Upper lobe of right lung (tissue), 1 donor: ENCODE results near the gene STX1B. TPM values are rescaled to one million over a fixed set of nuclear protein-coding genes. Genes with fewer than 3 reads are reported as not detected.

Source experiments
- ATAC-seq: fragments of 200-7000 bp; cut with Tn5 transposase; one replicate; pipeline ENCODE4 v1.9.1; 2020; ENCODE audit warnings: mild to moderate bottlenecking, moderate library complexity
- DNase-seq: peaks from one replicate; pipeline ENCODE4 v3.0.0-alpha.2; 2020
- H3K27ac ChIP-seq: fragments of 200-600 bp; one replicate; pipeline ENCODE4 v1.8.0; 2022
- H3K27me3 ChIP-seq: fragments of 200-600 bp; one replicate; pipeline ENCODE4 v1.8.0; 2022; ENCODE audit warnings: mild to moderate bottlenecking
- H3K36me3 ChIP-seq: fragments of 200-600 bp; one replicate; pipeline ENCODE4 v1.8.0; 2022
- H3K4me1 ChIP-seq: fragments of 200-600 bp; one replicate; pipeline ENCODE4 v1.8.0; 2022
- H3K4me3 ChIP-seq: fragments of 200-600 bp; one replicate; pipeline ENCODE4 v1.8.0; 2022; ENCODE audit warnings: mild to moderate bottlenecking
- H3K9me3 ChIP-seq: fragments of 200-600 bp; one replicate; pipeline ENCODE4 v1.8.0; 2022
- intact Hi-C: fragments of 100-400 bp; cut with DNase I; formaldehyde crosslinking; loops from one replicate; pipeline ENCODE4 v1.11.0; 2022
- total RNA-seq: library from RNA; stranded (reverse); fragmentation: NEBNext Ultra II Directional; extraction: Animal tissue kit (Norgen Biotek cat#: 25700); gene quantifications from one replicate; pipeline ENCODE4 v1.2.1, GENCODE V29; 2021
- TF ChIP-seq, protein P1 (sequence below): fragments of 200-600 bp; IDR thresholded peaks from one replicate; pipeline ENCODE4 v1.8.0; 2022; ENCODE audit warnings: antibody characterized with exemption
- donor health status: DM: no; HTN: yes; CAD: no; lungs with severe emphysema.

STX1B gene
- total RNA-seq, 1 donor from 2014 or later: 0.58 TPM

DNA sequence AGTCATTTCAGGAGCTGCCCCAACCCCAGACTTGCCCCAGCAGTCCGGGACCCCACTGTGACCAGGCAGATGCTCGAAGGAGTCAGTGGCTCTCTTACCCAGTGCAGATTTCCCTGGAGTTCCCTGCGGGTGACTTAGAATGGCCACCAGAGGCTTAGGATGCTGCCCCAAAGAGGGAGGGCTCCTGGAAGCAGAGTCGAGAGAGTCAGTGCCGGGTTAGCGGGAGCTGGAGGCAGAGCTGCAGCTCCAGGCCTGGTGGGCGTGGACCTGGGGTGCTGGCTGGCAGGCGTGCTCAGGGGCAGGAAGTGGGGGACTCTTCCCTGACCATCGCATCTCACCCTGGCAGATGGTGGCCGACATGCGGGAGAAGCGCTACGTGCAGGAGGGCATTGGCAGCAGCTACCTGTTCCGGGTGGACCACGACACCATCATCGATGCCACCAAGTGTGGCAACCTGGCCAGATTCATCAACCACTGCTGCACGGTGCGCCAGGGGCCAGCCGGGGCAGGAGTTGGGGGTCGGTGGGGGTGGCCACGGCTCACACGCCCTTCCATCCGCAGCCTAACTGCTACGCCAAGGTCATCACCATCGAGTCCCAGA lies 27.0 kb downstream of the STX1B start:
- H3K27ac ChIP-seq: no peak overlapping the region
- H3K4me3 ChIP-seq: no peak overlapping the region
- intact Hi-C loops: no loop called here
- H3K9me3 ChIP-seq: no peaks in the 10 kb centered on the region
- ATAC-seq (no peak), DNase-seq (no peak)
- no peaks in the 10 kb centered on the region for H3K27me3 ChIP-seq
- TF ChIP-seq, protein P1, sequence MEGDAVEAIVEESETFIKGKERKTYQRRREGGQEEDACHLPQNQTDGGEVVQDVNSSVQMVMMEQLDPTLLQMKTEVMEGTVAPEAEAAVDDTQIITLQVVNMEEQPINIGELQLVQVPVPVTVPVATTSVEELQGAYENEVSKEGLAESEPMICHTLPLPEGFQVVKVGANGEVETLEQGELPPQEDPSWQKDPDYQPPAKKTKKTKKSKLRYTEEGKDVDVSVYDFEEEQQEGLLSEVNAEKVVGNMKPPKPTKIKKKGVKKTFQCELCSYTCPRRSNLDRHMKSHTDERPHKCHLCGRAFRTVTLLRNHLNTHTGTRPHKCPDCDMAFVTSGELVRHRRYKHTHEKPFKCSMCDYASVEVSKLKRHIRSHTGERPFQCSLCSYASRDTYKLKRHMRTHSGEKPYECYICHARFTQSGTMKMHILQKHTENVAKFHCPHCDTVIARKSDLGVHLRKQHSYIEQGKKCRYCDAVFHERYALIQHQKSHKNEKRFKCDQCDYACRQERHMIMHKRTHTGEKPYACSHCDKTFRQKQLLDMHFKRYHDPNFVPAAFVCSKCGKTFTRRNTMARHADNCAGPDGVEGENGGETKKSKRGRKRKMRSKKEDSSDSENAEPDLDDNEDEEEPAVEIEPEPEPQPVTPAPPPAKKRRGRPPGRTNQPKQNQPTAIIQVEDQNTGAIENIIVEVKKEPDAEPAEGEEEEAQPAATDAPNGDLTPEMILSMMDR: no peak
- H3K4me1 ChIP-seq: peaks cover 10% of the 10 kb centered on the region
- H3K36me3 ChIP-seq: peaks cover 36% of the 10 kb centered on the region

DNA sequence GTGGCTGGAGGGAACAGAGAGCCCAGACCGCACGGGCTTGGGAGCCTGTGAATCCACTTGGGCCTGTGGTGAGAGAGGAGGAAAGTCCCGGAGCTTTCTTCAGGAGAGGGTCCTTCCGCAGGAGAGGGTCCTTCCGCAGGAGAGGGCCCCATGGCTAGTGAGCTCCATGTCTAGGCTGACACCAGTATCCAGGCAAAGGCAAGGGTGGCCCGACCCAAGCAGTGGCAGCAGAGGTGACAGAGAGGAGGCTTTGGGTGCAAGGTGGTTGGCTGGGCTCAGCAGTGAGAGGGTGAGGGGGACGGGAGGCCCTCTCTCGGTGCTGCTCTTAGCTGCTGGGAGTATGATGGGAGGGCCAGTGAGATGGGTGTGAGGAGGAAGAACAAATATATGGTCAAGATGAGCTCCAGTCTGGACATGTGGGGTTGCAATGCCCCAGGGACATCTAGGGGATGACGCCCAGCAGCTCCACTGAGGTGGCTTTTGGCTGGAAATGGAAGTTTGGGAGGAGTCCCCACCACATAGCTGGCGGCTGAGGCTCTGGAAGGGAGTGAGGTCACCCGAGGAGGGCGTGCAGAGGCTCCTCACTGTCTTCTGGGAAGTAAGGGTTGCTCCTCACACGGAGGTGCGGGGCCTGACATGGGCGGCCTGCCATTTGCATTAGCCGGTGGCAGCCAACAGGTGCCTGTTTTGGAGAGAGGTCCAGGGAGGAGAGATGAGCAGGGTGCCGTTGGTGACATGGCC lies 27.7 kb downstream of the STX1B start:
- no peak for ATAC-seq
- DNase-seq: no peak
- Histone ChIP-seq H3K27ac (no peak overlapping the region), H3K36me3 (peaks cover 38% of the 10 kb centered on the region), H3K27me3 (no peaks in the 10 kb centered on the region), H3K9me3 (no peaks in the 10 kb centered on the region), H3K4me1 (peaks cover 10% of the 10 kb centered on the region), H3K4me3 (no peak overlapping the region)
- intact Hi-C loops: no loop called here
- TF ChIP-seq, protein P1: no peak

DNA sequence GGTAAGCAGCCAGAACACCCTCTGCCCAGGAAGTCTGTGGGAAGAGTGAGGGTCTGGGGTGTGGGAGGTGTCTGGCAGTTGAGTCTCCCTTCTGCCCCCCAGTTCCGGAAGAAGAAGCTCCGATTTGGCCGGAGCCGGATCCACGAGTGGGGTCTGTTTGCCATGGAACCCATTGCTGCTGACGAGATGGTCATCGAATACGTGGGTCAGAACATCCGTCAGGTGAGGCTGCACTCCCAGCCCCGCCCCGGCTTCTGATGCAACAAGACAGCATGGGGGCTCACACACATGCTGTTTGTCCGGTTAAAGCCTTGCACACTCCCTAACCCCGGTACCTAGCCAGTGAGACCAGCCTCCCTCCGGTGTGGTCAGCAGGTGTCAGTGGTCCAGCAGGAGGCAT lies 29.5 kb downstream of the STX1B start:
- intact Hi-C loops: no loop called here
- TF ChIP-seq, protein P1: no peak
- Histone ChIP-seq H3K27me3 (no peaks in the 10 kb centered on the region), H3K4me3 (no peak overlapping the region), H3K27ac (no peak overlapping the region), H3K9me3 (no peaks in the 10 kb centered on the region), H3K4me1 (peaks cover 9% of the 10 kb centered on the region), H3K36me3 (peaks cover 56% of the 10 kb centered on the region)
- no peak for ATAC-seq
- DNase-seq: no peak

DNA sequence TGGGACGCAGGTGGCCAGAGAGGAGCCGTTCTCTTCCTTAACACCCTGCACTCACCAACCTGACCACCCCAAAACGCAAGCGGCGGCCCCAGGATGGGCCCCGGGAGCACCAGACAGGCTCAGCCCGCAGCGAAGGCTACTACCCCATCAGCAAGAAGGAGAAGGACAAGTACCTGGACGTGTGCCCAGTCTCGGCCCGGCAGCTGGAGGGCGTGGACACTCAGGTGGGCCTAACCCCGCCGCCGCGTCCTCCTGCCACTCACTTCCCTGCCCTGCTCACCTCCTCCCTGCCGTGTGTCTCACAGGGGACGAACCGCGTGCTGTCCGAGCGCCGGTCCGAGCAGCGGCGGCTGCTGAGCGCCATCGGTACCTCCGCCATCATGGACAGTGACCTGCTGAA lies 30.0 kb downstream of the STX1B start:
- H3K36me3 ChIP-seq: peaks cover 61% of the 10 kb centered on the region
- no peak overlapping the region for H3K27ac ChIP-seq
- no peak overlapping the region for H3K4me3 ChIP-seq
- intact Hi-C loops: no loop called here
- TF ChIP-seq, protein P1: no peak
- DNase-seq: no peak
- H3K9me3 ChIP-seq: no peaks in the 10 kb centered on the region
- no peaks in the 10 kb centered on the region for H3K27me3 ChIP-seq
- H3K4me1 ChIP-seq: peaks cover 4% of the 10 kb centered on the region
- no peak for ATAC-seq

DNA sequence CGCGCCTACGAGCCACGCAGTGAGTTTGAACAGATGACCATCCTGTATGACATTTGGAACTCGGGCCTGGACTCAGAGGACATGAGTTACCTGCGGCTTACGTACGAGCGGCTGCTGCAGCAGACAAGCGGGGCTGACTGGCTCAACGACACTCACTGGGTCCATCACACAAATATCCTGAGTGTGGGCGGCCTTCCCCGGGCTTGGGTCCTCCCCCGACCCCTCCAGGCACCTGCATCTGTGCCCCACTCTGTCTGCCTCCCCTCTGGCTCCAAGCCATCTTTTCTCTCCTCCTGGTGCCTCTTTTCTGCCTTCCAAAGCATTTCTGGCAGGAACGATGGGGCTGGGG lies 30.4 kb downstream of the STX1B start:
- Histone ChIP-seq H3K27ac (no peak overlapping the region), H3K9me3 (no peaks in the 10 kb centered on the region), H3K4me1 (no peaks in the 10 kb centered on the region), H3K4me3 (no peak overlapping the region), H3K27me3 (no peaks in the 10 kb centered on the region), H3K36me3 (peaks cover 65% of the 10 kb centered on the region)
- DNase-seq (no peak), ATAC-seq (no peak)
- intact Hi-C loops: no loop called here
- TF ChIP-seq, protein P1: no peak
